K562 (cell line): ENCODE measurements around the gene ZEB2. TPM values are rescaled to one million over a fixed set of nuclear protein-coding genes. Genes with fewer than 3 reads are reported as not detected.
A peak's percentile ranks its signal among the peaks of the same experiment; 100 is the strongest.

Experiments
- ATAC-seq: fragments of 200-7000 bp; cut with Tn5 transposase; 3 replicates; pipeline ENCODE4 v1.9.1; 2020; ENCODE audit warnings: moderate library complexity
- BruUV-seq: library from RNA; stranded (reverse); fragments of 400-500 nt; replicated peaks from 2 replicates; lab custom pipeline; 2021; lab: Mats Ljungman, UMichigan
- CTCF ChIA-PET: fragments of 300-600 bp; formaldehyde crosslinking; extraction: SDS; loops from one replicate; lab custom pipeline; 2021; ENCODE audit warnings: low intra/inter-chr PET ratio; lab: Yijun Ruan, JAX
- POLR2A ChIA-PET: fragments of 300-600, 350-650 bp; sonication (Branson Sonifier 250); formaldehyde crosslinking; extraction: SDS; loops from one replicate; lab custom pipeline; 2021; ENCODE audit warnings: antibody characterized with exemption, inconsistent platforms; lab: Yijun Ruan, JAX
- DNase-seq, 4 experiments: peaks; one replicate each; pipeline versions ENCODE4 v3.0.0 to v3.0.0-alpha.2; 2011 to 2018; ENCODE audit warnings: low spot score in 3 of 4, mixed read lengths in 3 of 4; ENCODE audit errors: extremely low read depth in 1 of 4
- FAIRE-seq: peaks from 2 replicates; lab custom pipeline; 2011; peaks lifted over from hg19 to GRCh38; lab: Jason Lieb, UNC
- H2AFZ ChIP-seq: 2 replicates; pipeline ENCODE4 v1.6.0; 2011; ENCODE audit warnings: low read depth, low read length, control low read depth, inconsistent platforms
- H3K27ac ChIP-seq: fragments of 200-600 bp; 3 replicates; pipeline ENCODE4 v1.8.0; 2011; ENCODE audit warnings: low read depth, mild to moderate bottlenecking, control low read depth, inconsistent platforms, low read length, moderate library complexity, mixed read lengths; ENCODE audit errors: extremely low read depth
- H3K27me3 ChIP-seq, 2 experiments: fragments of 300-600 bp in 1 of 2; 2 replicates in 1 of 2; 3 replicates in 1 of 2; pipeline versions ENCODE4 v1.6.0 to v1.8.0; 2011; ENCODE audit warnings: inconsistent platforms in 2 of 2, low read length in 2 of 2, mild to moderate bottlenecking in 1 of 2, mixed read lengths in 1 of 2, moderate library complexity in 1 of 2; ENCODE audit not compliant: control insufficient read depth in 2 of 2, insufficient read depth in 2 of 2
- H3K36me3 ChIP-seq: fragments of 300-600 bp; 3 replicates; pipeline ENCODE4 v1.8.0; 2011; ENCODE audit warnings: mild to moderate bottlenecking, low read length, inconsistent platforms; ENCODE audit not compliant: control insufficient read depth, insufficient read depth
- H3K4me1 ChIP-seq, 2 experiments: fragments of 200-600 bp in 1 of 2; replicated peaks in 1 of 2; 2 replicates in 1 of 2; 3 replicates in 1 of 2; pipeline versions ENCODE4 v1.5.1 to v1.8.0; 2011; ENCODE audit warnings: inconsistent platforms in 2 of 2, low read length in 2 of 2, mild to moderate bottlenecking in 1 of 2, mixed read lengths in 1 of 2, moderate library complexity in 1 of 2; ENCODE audit not compliant: control insufficient read depth in 2 of 2, insufficient read depth in 2 of 2
- H3K4me2 ChIP-seq: 2 replicates; pipeline ENCODE4 v1.6.1; 2011; ENCODE audit warnings: low read length, control low read depth, inconsistent platforms, mixed read lengths; ENCODE audit not compliant: insufficient read depth
- H3K4me3 ChIP-seq: fragments of 200-600 bp; sonication (generic), shearing (Covaris generic); 2 replicates; pipeline ENCODE4 v1.5.1; 2016; ENCODE audit warnings: control low read depth, inconsistent platforms
- H3K79me2 ChIP-seq: fragments of 200-600 bp; 3 replicates; pipeline ENCODE4 v1.8.0; 2011; ENCODE audit warnings: low read length, inconsistent platforms; ENCODE audit not compliant: control insufficient read depth, insufficient read depth
- H3K9ac ChIP-seq, 2 experiments: 2 replicates each; pipeline versions ENCODE4 v1.6.0 to v1.6.1; 2011; ENCODE audit warnings: low read depth in 2 of 2, low read length in 2 of 2, control low read depth in 1 of 2, inconsistent platforms in 1 of 2, mild to moderate bottlenecking in 1 of 2, mixed read lengths in 1 of 2; ENCODE audit not compliant: insufficient read depth in 1 of 2
- H3K9me1 ChIP-seq: one replicate; pipeline ENCODE4 v1.6.0; 2011; ENCODE audit warnings: inconsistent platforms, mild to moderate bottlenecking, low read length, moderate library complexity; ENCODE audit not compliant: control insufficient read depth, insufficient read depth
- H3K9me3 ChIP-seq: replicated peaks from 2 replicates; pipeline ENCODE4 v1.5.1; 2011; ENCODE audit warnings: low read depth, low read length, inconsistent platforms; ENCODE audit not compliant: control insufficient read depth, insufficient read depth
- H4K20me1 ChIP-seq: replicated peaks from 2 replicates; pipeline ENCODE4 v1.6.1; 2011; ENCODE audit warnings: low read length, inconsistent platforms, mixed read lengths; ENCODE audit not compliant: control insufficient read depth, insufficient read depth
- C11orf30 ChIP-seq: fragments of 450-650 bp; IDR thresholded peaks from 2 replicates; pipeline ENCODE4 v1.6.1; 2016; ENCODE audit warnings: low read depth, mild to moderate bottlenecking
- CAMTA2 ChIP-seq: fragments of 250-450 bp; sonication (Bioruptor Pico); conservative IDR thresholded peaks from 2 replicates; pipeline ENCODE4 v1.5.1; 2022
- CEBPZ ChIP-seq: fragments of 150-350 bp; IDR thresholded peaks from 2 replicates; pipeline ENCODE4 v1.6.1; 2014; ENCODE audit warnings: low read depth, mild to moderate bottlenecking, low read length, borderline replicate concordance
- HDAC1 ChIP-seq, 2 experiments: fragments of 450-650 bp; IDR thresholded peaks; 2 replicates each; pipeline ENCODE4 v1.6.1; 2016 to 2017; ENCODE audit warnings: inconsistent platforms in 1 of 2, mild to moderate bottlenecking in 1 of 2, moderate library complexity in 1 of 2
- HMG20A ChIP-seq: fragments of 450-650 bp; formaldehyde crosslinking; conservative IDR thresholded peaks from 2 replicates; pipeline ENCODE4 v1.4.0; 2020; ENCODE audit warnings: mild to moderate bottlenecking, mixed read lengths
- JUNB ChIP-seq: fragments of 450-650 bp; formaldehyde crosslinking; conservative IDR thresholded peaks from 2 replicates; pipeline ENCODE4 v1.4.0; 2020; ENCODE audit warnings: mild to moderate bottlenecking
- MCM2 ChIP-seq: fragments of 450-650 bp; IDR thresholded peaks from 2 replicates; pipeline ENCODE4 v1.6.1; 2017; ENCODE audit warnings: low read depth, mild to moderate bottlenecking
- MIER1 ChIP-seq: fragments of 450-650 bp; IDR thresholded peaks from 2 replicates; pipeline ENCODE4 v1.6.1; 2016; ENCODE audit warnings: antibody characterized with exemption, mild to moderate bottlenecking, low read depth
- MYNN ChIP-seq, 2 experiments: sonication (generic); formaldehyde crosslinking in 1 of 2; IDR thresholded peaks; 2 replicates each; pipeline versions ENCODE4 v1.5.0 to v1.6.1; 2016 to 2020; ENCODE audit warnings: antibody characterized with exemption in 1 of 2, missing genetic modification reagents in 1 of 2
- RBBP5 ChIP-seq: fragments of 200-600 bp; sonication (generic); IDR thresholded peaks from 2 replicates; pipeline ENCODE4 v1.6.1; 2012; ENCODE audit warnings: borderline replicate concordance, mild to moderate bottlenecking, low read length, control low read depth, inconsistent platforms; ENCODE audit not compliant: insufficient read depth, poor library complexity, severe bottlenecking
- RERE ChIP-seq: sonication (generic); formaldehyde crosslinking; IDR thresholded peaks from 2 replicates; pipeline ENCODE4 v1.8.0; 2023; ENCODE audit warnings: missing genetic modification reagents, mild to moderate bottlenecking, borderline replicate concordance
- TRIM24 ChIP-seq, 2 experiments: fragments of 450-650 bp; IDR thresholded peaks; 2 replicates each; pipeline ENCODE4 v1.6.1; 2016
- ZNF316 ChIP-seq: fragments of 450-650 bp; IDR thresholded peaks from 2 replicates; pipeline ENCODE4 v1.6.1; 2016
- WGBS: fragments of 100-300 bp; shearing (Covaris generic); methylation state at CpG from one replicate; pipeline ENCODE4 v1.1.6; 2016; ENCODE audit warnings: low coverage, mixed read lengths; ENCODE audit not compliant: insufficient coverage; ENCODE audit errors: missing lambda C conversion rate; 5-methylcytosine and 5-hydroxymethylcytosine counted together
- in situ Hi-C: fragments of 300-500 bp; cut with MboI; formaldehyde crosslinking; loops from 4 replicates; pipeline ENCODE4 v1.15.0; 2018; ENCODE audit warnings: inconsistent platforms, mixed read lengths
- intact Hi-C: fragments of 100-400 bp; cut with micrococcal nuclease; formaldehyde crosslinking; loops from 2 replicates; pipeline ENCODE4 v1.14.2; 2022
- polyA plus RNA-seq, 8 experiments: library from polyadenylated mRNA; depleted of rRNA in 4 of 8; stranded (reverse) in 5 of 8; unstranded in 3 of 8; fragments of >200 nt; fragmentation: Nextera tagmentation in 2 of 8; fragmentation: Illumina TruSeq in 1 of 8; extraction: Ambion mirVana in 2 of 8; extraction: Trizol in 1 of 8; gene quantifications; 2 replicates each; pipeline versions ENCODE4 v1.2.1 to v1.2.3, GENCODE V29; 2011 to 2014; ENCODE audit warnings: inconsistent platforms in 1 of 8, missing spikeins in 1 of 8
- total RNA-seq, 7 experiments: library from RNA; depleted of rRNA in 6 of 7; stranded (reverse); fragments of >200 nt in 6 of 7; fragmentation: Illumina TruSeq in 2 of 7; extraction: Trizol in 2 of 7; gene quantifications; 2 replicates each; pipeline versions ENCODE4 v1.2.1 to v1.2.3, GENCODE V29; 2011 to 2021; ENCODE audit warnings: low replicate concordance in 1 of 7

Gene ZEB2
- total and polyA plus RNA-seq, 9 of the 15 experiments (the other 6 are each of a cell fraction or from before 2014, with no cell fraction given), result 15.1 to 113 (median 72.3) TPM

- no peak for TF ChIP-seq RERE (CRISPR knock-in tag)
Measured at GRCh38 chr2:144548088-144548487, 28.2 kb upstream of the ZEB2 start (continued).

GRCh38 chr2:144547494-144547893 is 27.6 kb upstream of the ZEB2 start:
- Histone ChIP-seq H3K4me1 (no peaks in the 10 kb centered on the region; a peak in 2 of 5 replicates), H3K4me3 (no peak overlapping the region), H4K20me1 (no peaks in the 10 kb centered on the region), H3K9me3 (no peaks in the 10 kb centered on the region), H3K9me1 (no peaks in the 10 kb centered on the region), H3K36me3 (no peaks in the 10 kb centered on the region), H3K9ac (no peak overlapping the region), H3K79me2 (no peaks in the 10 kb centered on the region), H3K27ac (no peak overlapping the region), H3K4me2 (no peak overlapping the region), H2AFZ (peak overlapping the region; percentile 35; the same call in 1 of the 2 replicates), H3K27me3 (no peaks in the 10 kb centered on the region)
- no peak for FAIRE-seq
- no peak for DNase-seq
- WGBS, result 55% methylated on average over 6 of the region's 6 CpGs
- ChIA-PET CTCF (no interaction called here), POLR2A (no interaction called here)
- BruUV-seq, result no TSS peak
- ATAC-seq, result no peak
- intact Hi-C loops (no loop called here), in situ Hi-C loops (no loop called here)
- TF ChIP-seq MIER1 (no peak), C11orf30 (peak; percentile 78), MYNN (IDR thresholded peaks at IDR 0.05) (no peak), MYNN (CRISPR knock-in tag; IDR thresholded peaks at IDR 0.05) (no peak), MCM2 (no peak), RBBP5 (no peak), HDAC1 (IDR thresholded peaks at IDR 0.05) (no peak), JUNB (CRISPR knock-in tag) (no peak), HMG20A (CRISPR knock-in tag) (no peak), CAMTA2 (CRISPR knock-in tag) (no peak), CEBPZ (no peak), ZNF316 (peak; percentile 87), TRIM24 (IDR thresholded peaks at IDR 0.05) (no peak)
